ENCODE results near the gene RBM14. TPM values are rescaled to one million over a fixed set of nuclear protein-coding genes. Genes with fewer than 3 reads are reported as not detected.

The RBM14 gene
- total RNA-seq, 1 donor from 2014 or later: 39.2 TPM

DNA sequence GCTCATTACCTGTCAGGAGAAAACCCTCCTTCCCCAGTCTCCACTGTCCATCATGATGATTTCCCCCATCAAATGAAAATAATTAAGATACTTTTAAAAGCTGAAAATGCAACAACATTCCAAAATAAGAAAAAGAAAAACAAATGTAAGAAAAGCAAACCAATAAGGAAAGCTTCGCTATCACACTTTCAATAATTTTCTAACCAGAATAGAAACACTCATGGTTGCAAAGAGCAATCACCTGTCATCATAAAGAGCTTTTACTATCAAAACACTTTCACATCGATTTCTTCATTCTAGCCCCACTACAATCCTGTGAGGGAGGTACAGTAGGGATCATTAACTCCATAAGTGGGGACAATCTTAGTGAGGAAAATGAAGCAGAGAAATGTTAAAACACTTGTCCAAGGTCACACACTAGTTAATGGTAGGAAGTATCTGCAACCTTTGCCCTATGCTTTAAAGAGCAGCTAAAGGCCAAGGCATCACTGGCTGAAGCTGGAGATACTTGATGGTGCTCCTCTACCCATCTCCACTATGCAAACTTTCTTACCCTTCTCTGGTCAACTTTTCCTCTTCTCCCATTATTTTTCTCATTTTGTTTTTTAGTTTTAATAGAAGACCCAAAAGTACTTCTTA, 58.7 kb downstream of the RBM14 start:
- Histone ChIP-seq H3K27me3 (no peaks in the 10 kb centered on the region), H3K9me3 (no peaks in the 10 kb centered on the region), H3K4me1 (peaks cover 0 to 29% of the 10 kb centered on the region in 2 donors), H3K27ac (no peak overlapping the region), H3K4me3 (no peak overlapping the region), H3K36me3 (no peaks in the 10 kb centered on the region)
- intact Hi-C loops (cut with DNase I): no loop called here
- TF ChIP-seq, protein P1, sequence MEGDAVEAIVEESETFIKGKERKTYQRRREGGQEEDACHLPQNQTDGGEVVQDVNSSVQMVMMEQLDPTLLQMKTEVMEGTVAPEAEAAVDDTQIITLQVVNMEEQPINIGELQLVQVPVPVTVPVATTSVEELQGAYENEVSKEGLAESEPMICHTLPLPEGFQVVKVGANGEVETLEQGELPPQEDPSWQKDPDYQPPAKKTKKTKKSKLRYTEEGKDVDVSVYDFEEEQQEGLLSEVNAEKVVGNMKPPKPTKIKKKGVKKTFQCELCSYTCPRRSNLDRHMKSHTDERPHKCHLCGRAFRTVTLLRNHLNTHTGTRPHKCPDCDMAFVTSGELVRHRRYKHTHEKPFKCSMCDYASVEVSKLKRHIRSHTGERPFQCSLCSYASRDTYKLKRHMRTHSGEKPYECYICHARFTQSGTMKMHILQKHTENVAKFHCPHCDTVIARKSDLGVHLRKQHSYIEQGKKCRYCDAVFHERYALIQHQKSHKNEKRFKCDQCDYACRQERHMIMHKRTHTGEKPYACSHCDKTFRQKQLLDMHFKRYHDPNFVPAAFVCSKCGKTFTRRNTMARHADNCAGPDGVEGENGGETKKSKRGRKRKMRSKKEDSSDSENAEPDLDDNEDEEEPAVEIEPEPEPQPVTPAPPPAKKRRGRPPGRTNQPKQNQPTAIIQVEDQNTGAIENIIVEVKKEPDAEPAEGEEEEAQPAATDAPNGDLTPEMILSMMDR (IDR thresholded peaks at IDR 0.05): no peak
- DNase-seq (ENCODE audit: low spot score in 2 of 2): no peak

DNA sequence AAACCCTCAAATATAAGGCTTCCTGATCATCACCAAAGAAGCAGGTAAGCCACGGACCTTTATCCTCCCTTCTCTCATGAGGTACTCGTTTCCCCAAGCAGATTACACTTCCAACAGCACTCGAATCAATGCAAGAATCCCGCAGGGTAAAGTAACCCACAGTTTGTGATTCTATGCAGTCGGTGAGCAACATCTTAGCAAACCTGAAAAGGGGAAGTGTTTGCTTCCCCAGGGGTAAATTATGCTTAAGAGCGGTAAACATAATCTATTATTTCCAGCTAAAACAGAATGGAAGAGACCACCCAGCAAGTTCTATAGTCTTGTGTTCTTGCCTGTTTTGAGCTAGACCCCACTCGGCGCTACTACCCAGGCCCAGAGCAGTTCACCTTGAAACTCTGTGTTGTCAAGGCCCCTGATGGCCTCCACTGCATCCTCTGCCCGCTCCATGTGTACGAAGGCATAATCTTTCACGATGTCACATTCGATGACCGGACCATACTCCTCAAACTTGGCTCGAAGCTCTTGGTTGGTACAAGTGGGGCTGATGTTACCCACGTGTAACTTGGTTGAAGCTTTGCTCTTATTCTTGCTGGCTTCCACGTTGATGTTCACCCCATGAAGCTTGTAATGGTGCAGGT, 60.0 kb downstream of the RBM14 start:
- Histone ChIP-seq H3K4me1 (peaks cover 0 to 29% of the 10 kb centered on the region in 2 donors), H3K4me3 (peak overlapping the region; percentile 20 to 87), H3K27ac (no peak overlapping the region), H3K27me3 (no peaks in the 10 kb centered on the region), H3K9me3 (no peaks in the 10 kb centered on the region), H3K36me3 (no peaks in the 10 kb centered on the region)
- intact Hi-C loops (cut with DNase I): loop anchor here (2.0 kb wide), 1 partner anchor 68 kb away; a partner anchor contains a TSS
- no peak for DNase-seq (ENCODE audit: low spot score in 2 of 2)
- TF ChIP-seq, protein P1 (IDR thresholded peaks at IDR 0.05): no peak

Other genes starting within 250 kb of the RBM14 start
- not detected for gene SLC29A2, start 244.9 kb upstream of the RBM14 start, total RNA-seq
- 5.0 TPM for gene NPAS4, start 195.6 kb upstream of the RBM14 start, total RNA-seq
- gene MRPL11, start 177.8 kb upstream of the RBM14 start, total RNA-seq: 96.2 TPM
- gene PELI3, start 149.7 kb upstream of the RBM14 start, total RNA-seq: 13.2 TPM
- 14.8 TPM for gene DPP3, start 136.2 kb upstream of the RBM14 start, total RNA-seq
- 39.6 TPM for gene BBS1, start 106.0 kb upstream of the RBM14 start, total RNA-seq
- 18.0 TPM for gene ZDHHC24, start 70.6 kb upstream of the RBM14 start, total RNA-seq
- gene ACTN3, start 69.7 kb upstream of the RBM14 start, total RNA-seq: not detected
- 98.8 TPM for gene CTSF, start 48.0 kb upstream of the RBM14 start, total RNA-seq
- gene CCDC87, start 23.6 kb upstream of the RBM14 start, total RNA-seq: 0.21 TPM
- gene CCS, start 23.4 kb upstream of the RBM14 start, total RNA-seq: 50.4 TPM
- gene RBM4, start 22.1 kb downstream of the RBM14 start, total RNA-seq: 79.5 TPM
- 87.0 TPM for gene RBM4B, start 61.3 kb downstream of the RBM14 start, total RNA-seq
- gene SPTBN2, start 112.6 kb downstream of the RBM14 start, total RNA-seq: 3.2 TPM
- 45.7 TPM for gene RCE1, start 226.8 kb downstream of the RBM14 start, total RNA-seq
- gene LRFN4, start 240.4 kb downstream of the RBM14 start, total RNA-seq: 60.5 TPM

Measured in ascending aorta (tissue), 2 donors.